Measurements from ENCODE around the gene GRAPL.
"Not testable (repeated sequence)": the region's sequence is repeated elsewhere in the genome, so short reads cannot be mapped to it uniquely, and the experiment has no call there.

Gene GRAPL

GRCh38 chr17:19136605-19137004 is 9.2 kb downstream of the GRAPL start:
- not testable (repeated sequence) for DNase-seq (ENCODE audit: low spot score)

- not testable (repeated sequence) for DNase-seq (ENCODE audit: low spot score)
Observed at GRCh38 chr17:19137959-19138358, 10.6 kb downstream of the GRAPL start.

- DNase-seq (ENCODE audit: low spot score) = not testable (repeated sequence)
Observed at GRCh38 chr17:19141366-19142155, 14.2 kb downstream of the GRAPL start.

- DNase-seq (ENCODE audit: low spot score) = not testable (repeated sequence)
Observed at GRCh38 chr17:19142419-19142818, 15.0 kb downstream of the GRAPL start.

- not testable (repeated sequence) for DNase-seq (ENCODE audit: low spot score)
Observed at GRCh38 chr17:19143097-19143777, 15.8 kb downstream of the GRAPL start.

GRCh38 chr17:19144373-19144772 is 17.0 kb downstream of the GRAPL start:
- DNase-seq (ENCODE audit: low spot score) = not testable (repeated sequence)

- not testable (repeated sequence) for DNase-seq (ENCODE audit: low spot score)
Observed at GRCh38 chr17:19145471-19145870, 18.1 kb downstream of the GRAPL start.

- not testable (repeated sequence) for DNase-seq (ENCODE audit: low spot score)
Observed at GRCh38 chr17:19150678-19151615, 23.6 kb downstream of the GRAPL start.

GRCh38 chr17:19157628-19158027 is 30.2 kb downstream of the GRAPL start:
- DNase-seq (ENCODE audit: low spot score) = not testable (repeated sequence)

- not testable (repeated sequence) for DNase-seq (ENCODE audit: low spot score)
Observed at GRCh38 chr17:19158478-19158877, 31.1 kb downstream of the GRAPL start.

- not testable (repeated sequence) for DNase-seq (ENCODE audit: low spot score)
Observed at GRCh38 chr17:19158938-19159337, 31.5 kb downstream of the GRAPL start.

- DNase-seq (ENCODE audit: low spot score) = not testable (repeated sequence)
Observed at GRCh38 chr17:19161308-19162107, 34.1 kb downstream of the GRAPL start.

- not testable (repeated sequence) for DNase-seq (ENCODE audit: low spot score)
Observed at GRCh38 chr17:19162384-19163216, 35.2 kb downstream of the GRAPL start.

GRCh38 chr17:19174422-19174821 is 47.0 kb downstream of the GRAPL start:
- not testable (repeated sequence) for DNase-seq (ENCODE audit: low spot score)

GRCh38 chr17:19175410-19175809 is 48.0 kb downstream of the GRAPL start:
- not testable (repeated sequence) for DNase-seq (ENCODE audit: low spot score)

GRCh38 chr17:19181040-19181875 is 53.9 kb downstream of the GRAPL start:
- DNase-seq (ENCODE audit: low spot score) = not testable (repeated sequence)

GRCh38 chr17:19187883-19188869 is 60.8 kb downstream of the GRAPL start:
- not testable (repeated sequence) for DNase-seq (ENCODE audit: low spot score)
